Activated CD8-positive, alpha-beta T cell treated with anti-CD3 and anti-CD28 coated beads, Interleukin-2, amount 10 ng/mL, durations not matched to agents 7 days and 5 days (primary cell): ENCODE data around the gene MTHFD1L. TPM values are rescaled to one million over a fixed set of nuclear protein-coding genes. Genes with fewer than 3 reads are reported as not detected.
"Not testable (repeated sequence)": the region's sequence is repeated elsewhere in the genome, so short reads cannot be mapped to it uniquely, and the experiment has no call there.

Source experiments
- ATAC-seq: fragments of 150-1000 bp; cut with Tn5 transposase; one replicate; pipeline ENCODE4 v1.10.0; 2021; ENCODE audit warnings: moderate library complexity
- CTCF ChIA-PET: fragments of 350-600 bp; sonication (Branson Sonifier 250); formaldehyde crosslinking; loops from one replicate; lab custom pipeline; 2021; ENCODE audit warnings: antibody characterized with exemption; lab: Charles Lee
- POLR2A ChIA-PET: fragments of 350-600 bp; sonication (Branson Sonifier 250); formaldehyde crosslinking; loops from one replicate; lab custom pipeline; 2021; ENCODE audit warnings: antibody characterized with exemption; lab: Charles Lee
- DNase-seq: peaks from one replicate; pipeline ENCODE4 v3.0.0-alpha.2; 2020
- H3K27ac Mint-ChIP-seq: one replicate; pipeline ENCODE4 v1.8.0; 2021; ENCODE audit warnings: mild to moderate bottlenecking, mixed read lengths
- H3K27me3 Mint-ChIP-seq: one replicate; pipeline ENCODE4 v1.8.0; 2021; ENCODE audit warnings: low read depth, mixed read lengths
- H3K36me3 Mint-ChIP-seq: one replicate; pipeline ENCODE4 v1.8.0; 2021; ENCODE audit warnings: low read depth, mixed read lengths
- H3K4me1 Mint-ChIP-seq: one replicate; pipeline ENCODE4 v1.8.0; 2021; ENCODE audit warnings: low read depth, mixed read lengths
- H3K4me3 Mint-ChIP-seq: one replicate; pipeline ENCODE4 v1.8.0; 2021; ENCODE audit warnings: mild to moderate bottlenecking, mixed read lengths
- H3K9me3 Mint-ChIP-seq: one replicate; pipeline ENCODE4 v1.8.0; 2022; ENCODE audit warnings: mixed read lengths; ENCODE audit not compliant: insufficient read depth
- total RNA-seq, 2 experiments: library from RNA; stranded (reverse); gene quantifications; one replicate each; pipeline ENCODE4 v1.2.3, GENCODE V29; 2021

Gene MTHFD1L
- total RNA-seq, 2 experiments from 2014 or later: 59.7 to 62.3 TPM

DNA sequence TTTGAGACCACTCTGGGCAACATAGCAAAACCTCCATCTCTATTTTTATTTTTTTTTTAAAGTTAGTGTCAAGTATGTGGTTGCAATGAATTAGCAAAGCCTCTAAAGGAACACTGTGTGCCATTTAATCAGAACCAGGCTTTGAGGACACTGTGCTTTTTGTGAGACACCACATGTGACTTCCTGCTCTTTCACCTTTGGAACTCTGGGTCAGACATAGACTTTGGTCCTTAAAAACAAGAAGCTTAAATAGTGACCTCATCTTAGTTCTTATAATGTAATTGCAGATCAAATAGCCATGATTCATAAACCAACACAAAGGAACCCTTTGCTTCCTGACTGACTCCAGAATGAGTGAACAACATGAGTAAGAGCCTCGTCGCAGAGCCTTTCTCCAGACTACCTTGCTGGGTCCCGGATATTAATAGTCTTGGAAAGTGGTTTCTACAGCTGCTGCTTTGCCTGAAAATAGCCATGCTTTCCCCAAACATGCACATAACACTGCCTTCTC is 170.8 kb downstream of the MTHFD1L start:
- POLR2A ChIA-PET, H3K4me1 Mint-ChIP-seq, H3K9me3 Mint-ChIP-seq, CTCF ChIA-PET, DNase-seq, ATAC-seq, H3K27me3 Mint-ChIP-seq, H3K4me3 Mint-ChIP-seq: not testable (repeated sequence)
- Mint-ChIP-seq H3K36me3 (peaks cover 38% of the 10 kb centered on the region), H3K27ac (peak overlapping the region; percentile 35)

DNA sequence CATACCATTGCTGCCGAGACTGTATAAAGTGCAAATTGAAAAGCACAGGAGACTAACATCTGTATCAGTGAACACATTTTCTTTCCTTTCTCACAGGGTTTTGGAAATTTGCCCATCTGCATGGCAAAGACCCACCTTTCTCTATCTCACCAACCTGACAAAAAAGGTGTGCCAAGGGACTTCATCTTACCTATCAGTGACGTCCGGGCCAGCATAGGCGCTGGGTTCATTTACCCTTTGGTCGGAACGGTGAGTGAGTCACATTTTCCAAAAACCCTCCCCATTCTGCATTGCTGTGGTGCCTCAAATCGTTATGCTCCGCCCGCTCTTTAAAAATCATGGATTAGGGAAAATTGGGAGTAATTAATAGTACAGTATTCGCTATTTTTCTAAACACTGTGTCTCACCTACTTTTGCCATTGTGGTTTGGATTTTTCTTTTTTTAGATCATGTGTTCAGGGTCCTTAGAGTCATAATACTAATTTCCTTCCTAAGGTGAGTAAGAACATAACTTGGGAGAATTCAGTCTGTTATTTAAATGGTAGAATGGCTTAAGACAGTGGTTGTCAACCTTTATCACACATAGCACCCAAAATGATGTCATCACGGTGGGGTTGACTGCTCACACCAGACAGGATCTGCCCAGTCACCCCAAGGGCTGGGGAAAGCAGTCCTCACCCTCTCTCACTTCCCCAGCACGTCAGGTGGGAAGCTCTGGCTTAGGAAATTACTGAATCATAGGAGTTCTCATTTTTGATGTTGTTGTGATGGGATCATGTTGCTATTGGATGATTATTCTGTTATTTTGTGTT is 171.6 kb downstream of the MTHFD1L start:
- Mint-ChIP-seq H3K4me3 (no peak overlapping the region), H3K4me1 (peaks cover 5% of the 10 kb centered on the region), H3K27ac (no peak overlapping the region), H3K9me3 (no peaks in the 10 kb centered on the region), H3K36me3 (peaks cover 37% of the 10 kb centered on the region), H3K27me3 (no peaks in the 10 kb centered on the region)
- DNase-seq (no peak), ATAC-seq (no peak)
- POLR2A ChIA-PET: no interaction called here
- CTCF ChIA-PET: no interaction called here

GRCh38 chr6:151038616-151039015 is 173.1 kb downstream of the MTHFD1L start:
- H3K27ac Mint-ChIP-seq: no peak overlapping the region
- peaks cover 37% of the 10 kb centered on the region for H3K36me3 Mint-ChIP-seq
- H3K9me3 Mint-ChIP-seq: no peaks in the 10 kb centered on the region
- no peak for DNase-seq
- ATAC-seq: no peak
- ChIA-PET POLR2A (no interaction called here), CTCF (interaction anchor here (1.3 to 4.0 kb wide), 2 partner anchors 24 to 147 kb away, joined by 3 to 11 read pairs; no protein-coding TSS in a partner anchor)
- no peak overlapping the region for H3K4me3 Mint-ChIP-seq
- no peaks in the 10 kb centered on the region for H3K27me3 Mint-ChIP-seq
- H3K4me1 Mint-ChIP-seq: peaks cover 5% of the 10 kb centered on the region

- DNase-seq, ATAC-seq, H3K27me3 Mint-ChIP-seq, H3K4me3 Mint-ChIP-seq, POLR2A ChIA-PET, H3K4me1 Mint-ChIP-seq, H3K9me3 Mint-ChIP-seq: not testable (repeated sequence)
- H3K27ac Mint-ChIP-seq: peak overlapping the region; percentile 17
- CTCF ChIA-PET: interaction anchor here (4.0 kb wide), 1 partner anchor 27 kb away, joined by 11 read pairs; no protein-coding TSS in a partner anchor
- peaks cover 47% of the 10 kb centered on the region for H3K36me3 Mint-ChIP-seq
Measured at GRCh38 chr6:151040888-151041521, 175.5 kb downstream of the MTHFD1L start.

GRCh38 chr6:151041686-151042085 is 176.2 kb downstream of the MTHFD1L start:
- H3K4me3 Mint-ChIP-seq: no peak overlapping the region
- H3K36me3 Mint-ChIP-seq: peaks cover 47% of the 10 kb centered on the region
- CTCF ChIA-PET: interaction anchor here (0.6 to 4.0 kb wide), 2 partner anchors 28 to 124 kb away, joined by 3 to 11 read pairs; no protein-coding TSS in a partner anchor
- no peaks in the 10 kb centered on the region for H3K27me3 Mint-ChIP-seq
- H3K4me1 Mint-ChIP-seq: no peaks in the 10 kb centered on the region
- POLR2A ChIA-PET: no interaction called here
- no peaks in the 10 kb centered on the region for H3K9me3 Mint-ChIP-seq
- no peak for DNase-seq
- no peak overlapping the region for H3K27ac Mint-ChIP-seq
- no peak for ATAC-seq

DNA sequence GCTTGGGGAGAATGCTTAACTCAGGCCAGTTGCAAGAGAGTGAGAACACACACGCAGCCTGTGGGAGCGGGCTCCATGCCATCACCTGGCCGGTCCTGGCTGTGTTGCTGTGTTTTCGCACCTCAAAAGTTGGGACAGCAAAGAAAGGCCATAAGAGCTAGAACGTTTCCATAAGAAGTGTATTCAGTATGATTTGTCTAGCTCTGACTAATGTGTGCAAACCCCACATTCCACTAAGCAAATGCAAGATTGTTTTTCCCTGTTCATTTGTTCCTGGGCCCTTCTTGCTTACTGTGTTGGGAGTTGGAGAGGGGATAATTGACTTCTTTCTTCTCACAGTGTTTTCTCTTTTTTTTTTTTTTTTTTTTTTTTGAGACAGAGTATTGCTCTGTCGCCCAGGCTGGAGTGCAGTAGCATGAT is 177.4 kb downstream of the MTHFD1L start:
- H3K27ac Mint-ChIP-seq, DNase-seq, ATAC-seq, H3K27me3 Mint-ChIP-seq, H3K4me3 Mint-ChIP-seq, H3K9me3 Mint-ChIP-seq, POLR2A ChIA-PET, CTCF ChIA-PET, H3K4me1 Mint-ChIP-seq: not testable (repeated sequence)
- peaks cover 45% of the 10 kb centered on the region for H3K36me3 Mint-ChIP-seq

GRCh38 chr6:151043944-151044343 is 178.4 kb downstream of the MTHFD1L start:
- no peak for ATAC-seq
- POLR2A ChIA-PET: no interaction called here
- H3K27ac Mint-ChIP-seq: no peak overlapping the region
- CTCF ChIA-PET: no interaction called here
- no peaks in the 10 kb centered on the region for H3K4me1 Mint-ChIP-seq
- H3K9me3 Mint-ChIP-seq: no peaks in the 10 kb centered on the region
- DNase-seq: no peak
- H3K4me3 Mint-ChIP-seq: no peak overlapping the region
- H3K36me3 Mint-ChIP-seq: peaks cover 46% of the 10 kb centered on the region
- no peaks in the 10 kb centered on the region for H3K27me3 Mint-ChIP-seq

DNA sequence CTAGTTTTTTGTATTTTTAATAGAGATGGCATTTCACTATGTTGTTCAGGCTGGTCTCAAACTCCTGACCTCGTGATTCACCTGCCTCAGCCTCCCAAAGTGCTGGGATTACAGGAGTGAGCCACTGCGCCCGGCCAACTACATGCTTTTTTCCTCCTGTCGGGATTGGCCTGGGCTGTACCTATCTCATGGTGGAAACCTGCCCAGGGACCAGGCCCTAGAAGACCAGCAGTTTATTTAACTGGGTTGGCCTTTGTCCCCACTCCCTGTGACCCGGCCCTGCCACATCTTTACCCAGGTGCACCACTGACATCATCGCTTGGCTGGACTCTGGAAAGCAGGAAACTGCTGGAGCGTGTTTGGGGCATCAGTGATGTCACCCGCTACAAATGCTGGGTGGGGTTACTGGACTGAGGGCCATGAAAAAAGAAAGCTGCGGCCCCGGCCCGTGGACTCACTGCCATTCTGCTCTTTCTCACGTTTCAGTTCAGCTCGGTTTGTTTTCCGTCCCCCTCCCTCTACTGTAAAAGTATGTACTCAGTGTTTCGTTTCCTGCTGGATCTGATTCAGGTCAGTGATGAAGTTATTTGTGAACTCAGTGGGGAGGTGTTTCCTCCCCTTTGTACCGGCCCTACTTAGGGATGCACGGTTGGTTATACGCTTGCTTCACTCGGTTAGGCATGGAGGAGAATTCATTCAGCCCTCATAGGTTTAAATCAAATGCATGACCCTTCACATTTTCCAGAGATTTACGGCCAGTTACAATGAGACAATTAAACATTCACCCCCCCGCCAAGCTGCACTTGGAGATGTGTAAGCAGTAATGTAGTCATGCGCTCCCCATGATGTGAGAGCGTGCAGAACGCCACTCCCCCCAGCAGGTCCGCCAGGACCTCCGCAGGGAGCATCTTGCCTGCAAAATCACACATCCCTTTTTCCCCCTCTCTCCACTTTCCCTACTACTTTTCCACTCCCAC is 179.3 kb downstream of the MTHFD1L start:
- no peak for ATAC-seq
- H3K4me1 Mint-ChIP-seq: no peaks in the 10 kb centered on the region
- DNase-seq: no peak
- no peaks in the 10 kb centered on the region for H3K27me3 Mint-ChIP-seq
- CTCF ChIA-PET: no interaction called here
- H3K36me3 Mint-ChIP-seq: peaks cover 44% of the 10 kb centered on the region
- H3K9me3 Mint-ChIP-seq: no peaks in the 10 kb centered on the region
- H3K27ac Mint-ChIP-seq: no peak overlapping the region
- H3K4me3 Mint-ChIP-seq: no peak overlapping the region
- POLR2A ChIA-PET: no interaction called here

- POLR2A ChIA-PET, H3K27me3 Mint-ChIP-seq, ATAC-seq, DNase-seq, H3K4me1 Mint-ChIP-seq, CTCF ChIA-PET, H3K4me3 Mint-ChIP-seq, H3K9me3 Mint-ChIP-seq, H3K27ac Mint-ChIP-seq: not testable (repeated sequence)
- peaks cover 45% of the 10 kb centered on the region for H3K36me3 Mint-ChIP-seq
Measured at GRCh38 chr6:151045511-151046222, 180.2 kb downstream of the MTHFD1L start.

DNA sequence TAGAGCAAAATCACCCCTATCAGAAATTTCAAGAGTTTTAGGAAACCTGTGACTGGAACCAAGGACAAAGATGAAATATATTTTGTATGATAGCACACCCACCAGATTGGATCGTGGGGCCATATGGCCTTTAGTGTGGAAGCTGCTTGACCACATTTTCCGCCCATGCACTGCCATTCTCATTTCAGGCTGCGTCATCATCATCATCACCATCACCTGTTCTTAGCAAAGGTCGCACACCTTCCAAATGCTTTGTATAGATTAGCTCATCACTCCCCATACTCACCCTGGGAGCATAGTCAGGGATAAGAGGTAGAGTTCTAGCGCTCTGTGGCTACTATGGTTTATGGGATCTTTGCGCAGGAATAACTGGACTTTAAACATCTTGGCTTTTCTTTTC is 185.7 kb downstream of the MTHFD1L start:
- ATAC-seq: no peak
- Mint-ChIP-seq H3K36me3 (peaks cover 29% of the 10 kb centered on the region), H3K4me3 (no peak overlapping the region), H3K27ac (no peak overlapping the region), H3K4me1 (no peaks in the 10 kb centered on the region), H3K27me3 (no peaks in the 10 kb centered on the region), H3K9me3 (no peaks in the 10 kb centered on the region)
- no peak for DNase-seq
- CTCF ChIA-PET: interaction anchor here (1.0 kb wide), 1 partner anchor 37 kb away, joined by 3 read pairs; no protein-coding TSS in a partner anchor
- POLR2A ChIA-PET: no interaction called here
